ENCODE measurements around the gene SMARCD3. TPM values are rescaled to one million over a fixed set of nuclear protein-coding genes. Genes with fewer than 3 reads are reported as not detected.
A peak's percentile ranks its signal among the peaks of the same experiment; 100 is the strongest.

The SMARCD3 gene
- total RNA-seq, 1 donor from 2014 or later: 0.85 TPM

GRCh38 chr7:151208253-151208862 is 40.1 kb downstream of the SMARCD3 start:
- DNase-seq: no peak

- DNase-seq: no peak
Measured at GRCh38 chr7:151207804-151208203, 40.7 kb downstream of the SMARCD3 start.

- no peak for DNase-seq
Measured at GRCh38 chr7:151207315-151207714, 41.2 kb downstream of the SMARCD3 start.

GRCh38 chr7:151206914-151207313 is 41.6 kb downstream of the SMARCD3 start:
- DNase-seq: no peak

- DNase-seq: no peak
Measured at GRCh38 chr7:151205730-151206129, 42.8 kb downstream of the SMARCD3 start.

- peak; percentile 11 for DNase-seq
Measured at GRCh38 chr7:151204383-151205032, 44.0 kb downstream of the SMARCD3 start.

- DNase-seq: no peak
Measured at GRCh38 chr7:151202836-151203235, 45.7 kb downstream of the SMARCD3 start.

- no peak for DNase-seq
Measured at GRCh38 chr7:151201751-151202150, 46.7 kb downstream of the SMARCD3 start.

- no peak for DNase-seq
Measured at GRCh38 chr7:151201344-151201743, 47.1 kb downstream of the SMARCD3 start.

GRCh38 chr7:151198945-151199848 is 49.3 kb downstream of the SMARCD3 start:
- no peak for DNase-seq

GRCh38 chr7:151197932-151198331 is 50.6 kb downstream of the SMARCD3 start:
- no peak for DNase-seq

- DNase-seq: no peak
Measured at GRCh38 chr7:151195616-151196450, 52.7 kb downstream of the SMARCD3 start.

- no peak for DNase-seq
Measured at GRCh38 chr7:151194188-151194587, 54.3 kb downstream of the SMARCD3 start.

- no peak for DNase-seq
Measured at GRCh38 chr7:151193203-151193978, 55.1 kb downstream of the SMARCD3 start.

- no peak for DNase-seq
Measured at GRCh38 chr7:151192002-151192539, 56.4 kb downstream of the SMARCD3 start.

- no peak for DNase-seq
Measured at GRCh38 chr7:151191544-151191943, 57.0 kb downstream of the SMARCD3 start.

GRCh38 chr7:151189038-151189437 is 59.5 kb downstream of the SMARCD3 start:
- no peak for DNase-seq

All from dermis blood vessel endothelial cell (primary cell).